ENCODE measurements around the gene KRTAP5-2.

The KRTAP5-2 gene

DNA sequence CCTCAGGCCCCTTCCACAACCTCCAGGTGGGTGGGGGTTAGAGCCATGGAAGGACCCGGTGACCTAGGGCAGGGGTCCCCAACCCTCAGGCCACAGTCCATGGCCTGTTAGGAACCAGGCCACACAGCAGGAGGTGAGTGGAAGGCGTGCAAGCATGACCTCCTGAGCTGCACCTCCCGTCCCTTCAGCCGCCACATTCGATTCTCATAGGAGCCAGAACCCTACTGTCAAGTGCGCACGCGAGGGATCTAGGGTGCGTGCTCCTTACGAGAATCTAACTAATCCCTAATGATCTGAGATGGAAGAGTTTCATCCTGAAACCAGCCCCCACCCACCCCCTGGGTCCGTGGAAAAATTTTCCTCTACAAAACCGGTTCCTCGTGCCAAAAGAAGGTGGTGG, 27.4 kb upstream of the KRTAP5-2 start:
- Histone ChIP-seq H3K79me2 (ENCODE audit: low read length) (no peaks in the 10 kb centered on the region), H3K36me3 (replicated peaks; ENCODE audit: insufficient read depth, low read length) (no peaks in the 10 kb centered on the region)

DNA sequence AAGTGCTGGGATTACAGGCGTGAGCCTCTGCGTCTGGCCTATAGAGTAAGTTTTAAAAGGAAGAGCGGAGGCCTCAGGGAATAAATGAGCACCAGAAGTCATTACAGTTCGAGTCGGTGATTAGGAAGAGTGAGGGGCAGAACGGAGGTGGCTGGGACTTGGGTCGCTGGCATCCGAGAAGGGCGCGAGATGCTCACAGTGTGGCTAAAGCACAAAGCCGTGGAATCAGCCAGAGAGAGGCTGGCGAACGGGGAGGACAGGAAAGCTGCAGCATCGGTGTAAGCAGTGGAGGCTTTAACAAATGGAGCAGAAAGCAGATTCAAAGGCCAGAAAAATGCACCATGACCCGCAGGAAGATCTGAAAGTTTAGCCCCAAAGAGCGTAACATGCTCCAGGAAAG, 26.5 kb upstream of the KRTAP5-2 start:
- Histone ChIP-seq H3K4me3 (ENCODE audit: low read length) (no peak overlapping the region), H4K20me1 (ENCODE audit: insufficient read depth, low read length) (no peaks in the 10 kb centered on the region), H3K36me3 (replicated peaks; ENCODE audit: insufficient read depth, low read length) (no peaks in the 10 kb centered on the region), H3K9ac (ENCODE audit: low read length) (no peak overlapping the region), H3K9me2 (replicated peaks; ENCODE audit: insufficient read depth, low read length) (no peaks in the 10 kb centered on the region), H3K79me2 (ENCODE audit: low read length) (no peaks in the 10 kb centered on the region), H2AFZ (ENCODE audit: low read length) (no peak overlapping the region), H3K9me3 (replicated peaks; ENCODE audit: insufficient read depth, low read length) (no peaks in the 10 kb centered on the region), H3K27ac (ENCODE audit: low read length) (no peak overlapping the region), H3K27me3 (replicated peaks; ENCODE audit: insufficient read depth, low read length) (peaks cover 96% of the 10 kb centered on the region), H3K4me2 (ENCODE audit: low read depth, low read length) (no peak overlapping the region), H3K4me1 (ENCODE audit: low read length) (no peaks in the 10 kb centered on the region), H3F3A (ENCODE audit: insufficient read depth, low read length) (no peaks in the 10 kb centered on the region)
- no peak for DNase-seq
- TF ChIP-seq EZH2phosphoT487 (IDR thresholded peaks at IDR 0.05; ENCODE audit: low read length) (no peak), EZH2 (optimal IDR thresholded peaks at IDR 0.05; ENCODE audit: low read depth, low read length) (no peak)
- TF ChIP-seq, protein P1, sequence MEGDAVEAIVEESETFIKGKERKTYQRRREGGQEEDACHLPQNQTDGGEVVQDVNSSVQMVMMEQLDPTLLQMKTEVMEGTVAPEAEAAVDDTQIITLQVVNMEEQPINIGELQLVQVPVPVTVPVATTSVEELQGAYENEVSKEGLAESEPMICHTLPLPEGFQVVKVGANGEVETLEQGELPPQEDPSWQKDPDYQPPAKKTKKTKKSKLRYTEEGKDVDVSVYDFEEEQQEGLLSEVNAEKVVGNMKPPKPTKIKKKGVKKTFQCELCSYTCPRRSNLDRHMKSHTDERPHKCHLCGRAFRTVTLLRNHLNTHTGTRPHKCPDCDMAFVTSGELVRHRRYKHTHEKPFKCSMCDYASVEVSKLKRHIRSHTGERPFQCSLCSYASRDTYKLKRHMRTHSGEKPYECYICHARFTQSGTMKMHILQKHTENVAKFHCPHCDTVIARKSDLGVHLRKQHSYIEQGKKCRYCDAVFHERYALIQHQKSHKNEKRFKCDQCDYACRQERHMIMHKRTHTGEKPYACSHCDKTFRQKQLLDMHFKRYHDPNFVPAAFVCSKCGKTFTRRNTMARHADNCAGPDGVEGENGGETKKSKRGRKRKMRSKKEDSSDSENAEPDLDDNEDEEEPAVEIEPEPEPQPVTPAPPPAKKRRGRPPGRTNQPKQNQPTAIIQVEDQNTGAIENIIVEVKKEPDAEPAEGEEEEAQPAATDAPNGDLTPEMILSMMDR (IDR thresholded peaks at IDR 0.05; ENCODE audit: low read length) = no peak

More for the DNA sequence above, 27.4 kb upstream of the KRTAP5-2 start:
- Histone ChIP-seq H3F3A (ENCODE audit: insufficient read depth, low read length) (no peaks in the 10 kb centered on the region), H3K4me3 (ENCODE audit: low read length) (no peak overlapping the region), H3K27me3 (replicated peaks; ENCODE audit: insufficient read depth, low read length) (peaks cover 93% of the 10 kb centered on the region), H3K9me2 (replicated peaks; ENCODE audit: insufficient read depth, low read length) (no peaks in the 10 kb centered on the region), H4K20me1 (ENCODE audit: insufficient read depth, low read length) (no peaks in the 10 kb centered on the region), H3K9ac (ENCODE audit: low read length) (no peak overlapping the region), H3K27ac (ENCODE audit: low read length) (no peak overlapping the region), H2AFZ (ENCODE audit: low read length) (no peak overlapping the region), H3K4me2 (ENCODE audit: low read depth, low read length) (no peak overlapping the region), H3K9me3 (replicated peaks; ENCODE audit: insufficient read depth, low read length) (no peaks in the 10 kb centered on the region), H3K4me1 (ENCODE audit: low read length) (no peaks in the 10 kb centered on the region)
- no peak for DNase-seq
- no peak for TF ChIP-seq EZH2 (optimal IDR thresholded peaks at IDR 0.05; ENCODE audit: low read depth, low read length)

DNA sequence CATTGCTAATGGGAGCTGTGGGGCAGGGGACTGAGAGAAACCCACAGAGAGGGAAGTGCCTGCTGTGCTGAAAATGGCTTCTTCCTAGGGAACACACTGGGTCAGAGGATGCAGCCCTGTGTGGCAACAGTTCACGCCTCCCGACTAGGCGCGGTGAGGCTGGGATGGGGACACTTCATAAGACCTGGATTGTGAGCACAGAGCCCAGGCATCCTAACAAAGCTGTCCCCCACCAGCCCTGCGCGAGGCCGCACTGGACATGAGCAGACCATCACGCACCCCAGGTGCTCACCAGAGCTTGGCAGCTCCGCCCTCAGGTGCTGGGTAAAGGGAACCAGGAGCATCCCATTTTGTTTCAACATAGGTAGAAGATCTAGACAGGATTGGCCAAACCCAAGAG, 25.6 kb upstream of the KRTAP5-2 start:
- Histone ChIP-seq H3K79me2 (ENCODE audit: low read length) (no peaks in the 10 kb centered on the region), H3K27me3 (replicated peaks; ENCODE audit: insufficient read depth, low read length) (peaks cover 96% of the 10 kb centered on the region), H3K4me3 (ENCODE audit: low read length) (no peak overlapping the region), H3K4me1 (ENCODE audit: low read length) (no peaks in the 10 kb centered on the region), H3K36me3 (replicated peaks; ENCODE audit: insufficient read depth, low read length) (no peaks in the 10 kb centered on the region), H2AFZ (ENCODE audit: low read length) (no peak overlapping the region), H3F3A (ENCODE audit: insufficient read depth, low read length) (no peaks in the 10 kb centered on the region), H4K20me1 (ENCODE audit: insufficient read depth, low read length) (no peaks in the 10 kb centered on the region), H3K9ac (ENCODE audit: low read length) (no peak overlapping the region), H3K4me2 (ENCODE audit: low read depth, low read length) (no peak overlapping the region), H3K27ac (ENCODE audit: low read length) (no peak overlapping the region), H3K9me3 (replicated peaks; ENCODE audit: insufficient read depth, low read length) (no peaks in the 10 kb centered on the region), H3K9me2 (replicated peaks; ENCODE audit: insufficient read depth, low read length) (no peaks in the 10 kb centered on the region)
- DNase-seq = no peak
- TF ChIP-seq EZH2phosphoT487 (IDR thresholded peaks at IDR 0.05; ENCODE audit: low read length) (no peak), EZH2 (optimal IDR thresholded peaks at IDR 0.05; ENCODE audit: low read depth, low read length) (no peak)
- TF ChIP-seq, protein P1 (IDR thresholded peaks at IDR 0.05; ENCODE audit: low read length) = no peak

DNA sequence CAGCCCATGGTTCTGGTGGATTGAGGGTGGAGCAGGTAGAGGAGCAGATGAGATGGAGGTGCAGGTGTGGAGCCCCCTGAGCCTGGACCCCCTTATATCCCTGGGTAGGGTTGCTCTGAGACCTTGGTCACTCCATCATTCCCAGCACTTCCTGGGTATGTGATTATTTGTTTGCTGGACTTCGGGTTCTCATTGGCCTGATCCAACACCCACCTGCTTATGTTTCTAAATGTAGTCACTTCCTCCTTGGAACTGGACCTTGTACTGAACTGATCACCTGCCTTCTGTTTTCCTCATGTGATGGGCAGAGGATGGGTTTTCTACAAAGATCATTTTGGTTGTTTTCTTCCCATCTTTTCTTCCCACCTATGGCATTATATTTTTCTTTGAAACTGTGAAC, 24.0 kb upstream of the KRTAP5-2 start, which contains the start of gene KRTAP5-4:
Gene KRTAP5-4 (minus strand): TSS at position 53 of the 400 bp plus-strand sequence. CDS start 45 bp downstream, at position 8.
- Histone ChIP-seq H4K20me1 (ENCODE audit: insufficient read depth, low read length) (no peaks in the 10 kb centered on the region), H3K27ac (ENCODE audit: low read length) (no peak within 1 kb of the TSS), H3K9me2 (replicated peaks; ENCODE audit: insufficient read depth, low read length) (no peaks in the 10 kb centered on the region), H3F3A (ENCODE audit: insufficient read depth, low read length) (no peaks in the 10 kb centered on the region), H3K36me3 (replicated peaks; ENCODE audit: insufficient read depth, low read length) (no peaks in the 10 kb centered on the region), H3K4me2 (ENCODE audit: low read depth, low read length) (no peak within 1 kb of the TSS), H2AFZ (ENCODE audit: low read length) (no peak within 1 kb of the TSS), H3K27me3 (replicated peaks; ENCODE audit: insufficient read depth, low read length) (peaks cover 96% of the 10 kb centered on the region), H3K79me2 (ENCODE audit: low read length) (no peaks in the 10 kb centered on the region), H3K9ac (ENCODE audit: low read length) (no peak within 1 kb of the TSS), H3K4me3 (ENCODE audit: low read length) (no peak within 1 kb of the TSS), H3K9me3 (replicated peaks; ENCODE audit: insufficient read depth, low read length) (no peaks in the 10 kb centered on the region), H3K4me1 (ENCODE audit: low read length) (no peaks in the 10 kb centered on the region)
- TF ChIP-seq, protein P1 (IDR thresholded peaks at IDR 0.05; ENCODE audit: low read length) = no peak
- DNase-seq = no peak

All from MM.1S (cell line).